HEK293 (cell line): Measurements from ENCODE around the gene SELENOW.

Source experiments
- CTCF ChIA-PET: fragments of 350-600 bp; formaldehyde crosslinking; extraction: SDS; loops from one replicate; lab custom pipeline; 2021; ENCODE audit warnings: antibody characterized with exemption; lab: Yijun Ruan, JAX
- POLR2A ChIA-PET: fragments of 300-600 bp; formaldehyde crosslinking; extraction: SDS; loops from one replicate; lab custom pipeline; 2020; ENCODE audit warnings: antibody characterized with exemption, inconsistent platforms; lab: Yijun Ruan, JAX
- H3K27ac ChIP-seq: fragments of 200-500 bp; sonication (Bioruptor generic); 2 replicates; pipeline ENCODE4 v1.5.1; 2014; ENCODE audit warnings: low read depth, low read length, control low read depth, inconsistent platforms; ENCODE audit errors: extremely low read depth
- H3K36me3 ChIP-seq, 2 experiments: fragments of 200-500 bp in 1 of 2; sonication (Bioruptor generic) in 1 of 2; 1 replicate in 1 of 2; 2 replicates in 1 of 2; pipeline ENCODE4 v1.5.1; 2014 to 2017; ENCODE audit warnings: inconsistent platforms in 2 of 2, low read length in 2 of 2; ENCODE audit not compliant: control insufficient read depth in 2 of 2, insufficient read depth in 1 of 2
- H3K4me1 ChIP-seq: fragments of 200-500 bp; sonication (Bioruptor generic); 2 replicates; pipeline ENCODE4 v1.5.1; 2014; ENCODE audit warnings: mild to moderate bottlenecking, low read length, inconsistent platforms; ENCODE audit not compliant: control insufficient read depth, insufficient read depth
- H3K4me3 ChIP-seq: 2 replicates; pipeline ENCODE4 v1.5.1; 2011; ENCODE audit warnings: low read depth, mild to moderate bottlenecking, control low read depth, low read length, moderate library complexity
- H3K9me3 ChIP-seq: fragments of 200-500 bp; sonication (Bioruptor generic); 2 replicates; pipeline ENCODE4 v1.5.1; 2014; ENCODE audit warnings: low read depth, low read length, inconsistent platforms; ENCODE audit not compliant: control insufficient read depth, insufficient read depth
- SP3 ChIP-seq: fragments of 450-650 bp; formaldehyde crosslinking; IDR thresholded peaks from 2 replicates; pipeline ENCODE4 v1.5.1; 2016; ENCODE audit warnings: missing biosample characterization, missing genetic modification characterization
- ZBTB1 ChIP-seq: fragments of 450-650 bp; formaldehyde crosslinking; IDR thresholded peaks from 2 replicates; pipeline ENCODE4 v1.5.1; 2016; ENCODE audit warnings: missing biosample characterization, missing genetic modification characterization
- ZBTB17 ChIP-seq: fragments of 450-650 bp; formaldehyde crosslinking; IDR thresholded peaks from 2 replicates; pipeline ENCODE4 v1.5.1; 2016; ENCODE audit warnings: missing biosample characterization, missing genetic modification characterization
- ZFP3 ChIP-seq: fragments of 450-650 bp; formaldehyde crosslinking; IDR thresholded peaks from 2 replicates; pipeline ENCODE4 v1.5.1; 2016; ENCODE audit warnings: low read depth, missing biosample characterization, missing genetic modification characterization
- ZNF121 ChIP-seq: fragments of 450-650 bp; formaldehyde crosslinking; IDR thresholded peaks from 2 replicates; pipeline ENCODE4 v1.5.1; 2016; ENCODE audit warnings: missing biosample characterization, missing genetic modification characterization
- ZNF133 ChIP-seq: fragments of 450-650 bp; formaldehyde crosslinking; IDR thresholded peaks from 2 replicates; pipeline ENCODE4 v1.5.1; 2016; ENCODE audit warnings: missing biosample characterization, missing genetic modification characterization
- ZNF221 ChIP-seq: fragments of 450-650 bp; formaldehyde crosslinking; IDR thresholded peaks from 2 replicates; pipeline ENCODE4 v1.5.1; 2017; ENCODE audit warnings: missing biosample characterization, missing genetic modification characterization, borderline replicate concordance
- ZNF248 ChIP-seq: fragments of 450-650 bp; formaldehyde crosslinking; IDR thresholded peaks from 2 replicates; pipeline ENCODE4 v1.5.1; 2017; ENCODE audit warnings: missing biosample characterization, missing genetic modification characterization
- ZNF274 ChIP-seq, 2 experiments: fragments of 200-500 bp in 1 of 2; fragments of 450-650 bp in 1 of 2; sonication (Bioruptor generic) in 1 of 2; formaldehyde crosslinking in 1 of 2; IDR thresholded peaks; 2 replicates each; pipeline versions ENCODE4 v1.5.1 to v1.6.1; 2014 to 2016; ENCODE audit warnings: borderline replicate concordance in 1 of 2, inconsistent platforms in 1 of 2, low read length in 1 of 2, missing biosample characterization in 1 of 2, missing genetic modification characterization in 1 of 2
- ZNF366 ChIP-seq: fragments of 450-650 bp; formaldehyde crosslinking; conservative IDR thresholded peaks from 2 replicates; pipeline ENCODE4 v1.5.1; 2016; ENCODE audit warnings: missing biosample characterization, missing genetic modification characterization
- ZNF521 ChIP-seq: fragments of 450-650 bp; formaldehyde crosslinking; IDR thresholded peaks from 2 replicates; pipeline ENCODE4 v1.5.1; 2017; ENCODE audit warnings: missing biosample characterization, mild to moderate bottlenecking, missing genetic modification characterization
- ZNF530 ChIP-seq: fragments of 450-650 bp; formaldehyde crosslinking; IDR thresholded peaks from 2 replicates; pipeline ENCODE4 v1.5.1; 2016; ENCODE audit warnings: low read depth, missing biosample characterization, missing genetic modification characterization
- ZNF555 ChIP-seq: fragments of 450-650 bp; formaldehyde crosslinking; conservative IDR thresholded peaks from 2 replicates; pipeline ENCODE4 v1.5.1; 2017; ENCODE audit warnings: missing biosample characterization, mild to moderate bottlenecking, missing genetic modification characterization, inconsistent platforms
- ZNF621 ChIP-seq: fragments of 450-650 bp; formaldehyde crosslinking; IDR thresholded peaks from 2 replicates; pipeline ENCODE4 v1.5.1; 2017; ENCODE audit warnings: missing biosample characterization, missing genetic modification characterization
- ZNF623 ChIP-seq: fragments of 450-650 bp; formaldehyde crosslinking; IDR thresholded peaks from 2 replicates; pipeline ENCODE4 v1.5.1; 2016; ENCODE audit warnings: missing biosample characterization, missing genetic modification characterization
- ZNF654 ChIP-seq: fragments of 450-650 bp; formaldehyde crosslinking; IDR thresholded peaks from 2 replicates; pipeline ENCODE4 v1.5.1; 2016; ENCODE audit warnings: low read depth, missing biosample characterization, missing genetic modification characterization
- ZNF664 ChIP-seq: fragments of 450-650 bp; formaldehyde crosslinking; IDR thresholded peaks from 2 replicates; pipeline ENCODE4 v1.5.1; 2016; ENCODE audit warnings: missing biosample characterization, missing genetic modification characterization
- TF ChIP-seq, protein P1 (sequence below): fragments of 450-650 bp; formaldehyde crosslinking; IDR thresholded peaks from 2 replicates; pipeline ENCODE4 v1.5.1; 2016; ENCODE audit warnings: missing biosample characterization, missing genetic modification characterization
- TF ChIP-seq, protein P2 (sequence below): fragments of 450-650 bp; formaldehyde crosslinking; IDR thresholded peaks from 2 replicates; pipeline ENCODE4 v1.5.1; 2016; ENCODE audit warnings: missing biosample characterization, missing genetic modification characterization
- TF ChIP-seq, protein P3 (sequence below): fragments of 450-650 bp; formaldehyde crosslinking; IDR thresholded peaks from 2 replicates; pipeline ENCODE4 v1.5.1; 2017; ENCODE audit warnings: missing biosample characterization, mild to moderate bottlenecking, missing genetic modification characterization, moderate library complexity
- TF ChIP-seq, protein P4 (sequence below): fragments of 450-650 bp; formaldehyde crosslinking; IDR thresholded peaks from 2 replicates; pipeline ENCODE4 v1.5.1; 2016; ENCODE audit warnings: missing biosample characterization, missing genetic modification characterization, borderline replicate concordance
- TF ChIP-seq, protein P5 (sequence below): fragments of 450-650 bp; formaldehyde crosslinking; IDR thresholded peaks from 2 replicates; pipeline ENCODE4 v1.5.1; 2017; ENCODE audit warnings: missing biosample characterization, missing genetic modification characterization

Gene SELENOW

DNA sequence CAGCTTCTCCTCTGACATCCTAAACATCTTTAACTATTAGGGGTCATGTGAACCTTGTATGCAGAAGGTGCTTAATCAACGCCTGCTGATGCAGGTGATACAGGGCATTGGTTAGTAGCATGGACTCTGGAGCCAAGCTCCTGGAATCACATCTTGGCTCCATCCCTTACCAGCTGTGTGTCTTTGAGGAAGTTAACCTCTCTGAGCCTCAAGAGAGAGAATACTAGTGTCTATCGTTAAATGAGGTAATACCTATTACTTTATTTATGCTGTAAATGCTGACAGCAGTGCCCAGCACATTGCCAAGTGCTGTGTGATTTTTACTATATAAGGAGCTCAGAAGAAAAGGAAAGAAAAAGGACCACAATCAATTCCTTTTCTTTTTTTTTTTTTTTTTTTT, 11.2 kb upstream of the SELENOW start:
- CTCF ChIA-PET, result interaction anchor here (0.5 to 8.2 kb wide), 14 partner anchors 8 to 335 kb away, joined by 3 to 197 read pairs (median 4); partner anchors contain the start of gene EHD2
- TF ChIP-seq ZNF530 (no peak), ZNF664 (tag by site-specific recombination) (peak; percentile 92)
- no peaks in the 10 kb centered on the region for H3K9me3 ChIP-seq
- no peak overlapping the region for H3K27ac ChIP-seq
- POLR2A ChIA-PET, result interaction anchor here (0.7 to 1.3 kb wide), 2 partner anchors 11 to 30 kb away, joined by 6 to 8 read pairs; no protein-coding TSS in a partner anchor
- H3K4me1 ChIP-seq, result no peaks in the 10 kb centered on the region
- no peaks in the 10 kb centered on the region for H3K36me3 ChIP-seq
- H3K4me3 ChIP-seq, result no peak overlapping the region

DNA sequence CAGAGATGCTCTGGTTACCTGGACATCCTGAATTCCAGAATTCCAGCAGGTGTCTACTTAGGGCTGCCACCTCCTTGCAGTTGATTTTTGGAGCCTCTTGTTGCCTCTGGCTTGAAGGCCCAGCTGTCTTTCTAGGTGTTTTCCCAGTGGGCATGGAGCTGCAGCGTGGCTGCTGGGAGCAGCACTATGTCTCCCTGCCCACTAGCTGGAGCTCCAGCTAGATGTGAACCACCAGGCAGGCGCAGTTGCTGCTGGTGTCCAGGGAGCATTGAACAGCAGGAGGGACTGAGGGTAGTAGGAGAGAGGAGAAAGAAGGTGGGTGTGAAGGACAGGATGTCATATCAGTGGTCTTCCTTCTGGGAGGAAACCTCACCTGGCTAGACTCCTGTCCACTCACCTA, 9.9 kb upstream of the SELENOW start:
- no peaks in the 10 kb centered on the region for H3K4me1 ChIP-seq
- POLR2A ChIA-PET, result no interaction called here
- H3K36me3 ChIP-seq, result no peaks in the 10 kb centered on the region
- TF ChIP-seq ZNF133 (tag by site-specific recombination), result no peak
- TF ChIP-seq, protein P1, sequence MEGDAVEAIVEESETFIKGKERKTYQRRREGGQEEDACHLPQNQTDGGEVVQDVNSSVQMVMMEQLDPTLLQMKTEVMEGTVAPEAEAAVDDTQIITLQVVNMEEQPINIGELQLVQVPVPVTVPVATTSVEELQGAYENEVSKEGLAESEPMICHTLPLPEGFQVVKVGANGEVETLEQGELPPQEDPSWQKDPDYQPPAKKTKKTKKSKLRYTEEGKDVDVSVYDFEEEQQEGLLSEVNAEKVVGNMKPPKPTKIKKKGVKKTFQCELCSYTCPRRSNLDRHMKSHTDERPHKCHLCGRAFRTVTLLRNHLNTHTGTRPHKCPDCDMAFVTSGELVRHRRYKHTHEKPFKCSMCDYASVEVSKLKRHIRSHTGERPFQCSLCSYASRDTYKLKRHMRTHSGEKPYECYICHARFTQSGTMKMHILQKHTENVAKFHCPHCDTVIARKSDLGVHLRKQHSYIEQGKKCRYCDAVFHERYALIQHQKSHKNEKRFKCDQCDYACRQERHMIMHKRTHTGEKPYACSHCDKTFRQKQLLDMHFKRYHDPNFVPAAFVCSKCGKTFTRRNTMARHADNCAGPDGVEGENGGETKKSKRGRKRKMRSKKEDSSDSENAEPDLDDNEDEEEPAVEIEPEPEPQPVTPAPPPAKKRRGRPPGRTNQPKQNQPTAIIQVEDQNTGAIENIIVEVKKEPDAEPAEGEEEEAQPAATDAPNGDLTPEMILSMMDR (tag by site-specific recombination), result peak; percentile 45
- TF ChIP-seq, protein P2, sequence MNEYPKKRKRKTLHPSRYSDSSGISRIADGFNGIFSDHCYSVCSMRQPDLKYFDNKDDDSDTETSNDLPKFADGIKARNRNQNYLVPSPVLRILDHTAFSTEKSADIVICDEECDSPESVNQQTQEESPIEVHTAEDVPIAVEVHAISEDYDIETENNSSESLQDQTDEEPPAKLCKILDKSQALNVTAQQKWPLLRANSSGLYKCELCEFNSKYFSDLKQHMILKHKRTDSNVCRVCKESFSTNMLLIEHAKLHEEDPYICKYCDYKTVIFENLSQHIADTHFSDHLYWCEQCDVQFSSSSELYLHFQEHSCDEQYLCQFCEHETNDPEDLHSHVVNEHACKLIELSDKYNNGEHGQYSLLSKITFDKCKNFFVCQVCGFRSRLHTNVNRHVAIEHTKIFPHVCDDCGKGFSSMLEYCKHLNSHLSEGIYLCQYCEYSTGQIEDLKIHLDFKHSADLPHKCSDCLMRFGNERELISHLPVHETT (tag by site-specific recombination), result no peak
- no peak for TF ChIP-seq SP3 (tag by site-specific recombination)
- TF ChIP-seq, all 188 proteins: peak for 1
- no peak overlapping the region for H3K27ac ChIP-seq
- H3K9me3 ChIP-seq, result no peaks in the 10 kb centered on the region
- H3K4me3 ChIP-seq, result no peak overlapping the region
- CTCF ChIA-PET, result interaction anchor here (0.6 to 8.2 kb wide), 5 partner anchors 13 to 640 kb away, joined by 3 to 197 read pairs (median 7); no protein-coding TSS in a partner anchor

DNA sequence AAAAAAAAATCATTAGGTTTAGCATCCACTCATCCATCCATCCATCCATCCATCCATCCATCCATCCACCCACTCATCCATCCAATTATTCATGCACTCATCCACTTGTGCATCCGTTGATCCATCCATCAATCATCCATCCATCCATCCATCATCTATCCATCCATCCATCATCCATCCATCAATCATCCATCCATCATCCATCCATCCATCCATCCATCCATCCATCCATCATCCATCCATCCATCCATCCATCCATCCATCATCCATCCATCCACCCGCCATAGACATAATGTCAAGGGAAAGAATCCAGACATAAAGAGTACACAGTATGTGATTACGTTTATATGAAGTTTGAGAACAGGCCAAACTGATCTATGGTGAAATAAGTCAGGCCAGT, 9.0 kb upstream of the SELENOW start:
- ChIA-PET POLR2A (no interaction called here), CTCF (no interaction called here)
- Histone ChIP-seq H3K4me1 (no peaks in the 10 kb centered on the region), H3K4me3 (no peak overlapping the region), H3K27ac (no peak overlapping the region), H3K36me3 (no peaks in the 10 kb centered on the region), H3K9me3 (no peaks in the 10 kb centered on the region)
- TF ChIP-seq ZBTB1 (tag by site-specific recombination) (no peak), ZNF366 (peak; percentile 100), ZNF521 (0 out of 2 replicates have a peak, but pooled peaks have one; percentile 63), ZNF623 (tag by site-specific recombination) (no peak), ZNF621 (tag by site-specific recombination) (no peak), ZNF654 (tag by site-specific recombination) (no peak), ZNF121 (no peak), ZNF221 (tag by site-specific recombination) (no peak), ZBTB17 (tag by site-specific recombination) (peak; percentile 98), ZNF248 (tag by site-specific recombination) (0 out of 2 replicates have a peak, but pooled peaks have one; percentile 13), ZNF274 (IDR thresholded peaks at IDR 0.05; ENCODE audit: low read length) (no peak), ZNF274 (tag by site-specific recombination; IDR thresholded peaks at IDR 0.05; ENCODE audit: borderline replicate concordance) (no peak), ZFP3 (tag by site-specific recombination) (no peak), ZNF555 (tag by site-specific recombination) (no peak)
- TF ChIP-seq, protein P3, sequence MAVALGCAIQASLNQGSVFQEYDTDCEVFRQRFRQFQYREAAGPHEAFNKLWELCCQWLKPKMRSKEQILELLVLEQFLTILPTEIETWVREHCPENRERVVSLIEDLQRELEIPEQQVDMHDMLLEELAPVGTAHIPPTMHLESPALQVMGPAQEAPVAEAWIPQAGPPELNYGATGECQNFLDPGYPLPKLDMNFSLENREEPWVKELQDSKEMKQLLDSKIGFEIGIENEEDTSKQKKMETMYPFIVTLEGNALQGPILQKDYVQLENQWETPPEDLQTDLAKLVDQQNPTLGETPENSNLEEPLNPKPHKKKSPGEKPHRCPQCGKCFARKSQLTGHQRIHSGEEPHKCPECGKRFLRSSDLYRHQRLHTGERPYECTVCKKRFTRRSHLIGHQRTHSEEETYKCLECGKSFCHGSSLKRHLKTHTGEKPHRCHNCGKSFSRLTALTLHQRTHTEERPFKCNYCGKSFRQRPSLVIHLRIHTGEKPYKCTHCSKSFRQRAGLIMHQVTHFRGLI (tag by site-specific recombination), result no peak
- TF ChIP-seq, protein P4, sequence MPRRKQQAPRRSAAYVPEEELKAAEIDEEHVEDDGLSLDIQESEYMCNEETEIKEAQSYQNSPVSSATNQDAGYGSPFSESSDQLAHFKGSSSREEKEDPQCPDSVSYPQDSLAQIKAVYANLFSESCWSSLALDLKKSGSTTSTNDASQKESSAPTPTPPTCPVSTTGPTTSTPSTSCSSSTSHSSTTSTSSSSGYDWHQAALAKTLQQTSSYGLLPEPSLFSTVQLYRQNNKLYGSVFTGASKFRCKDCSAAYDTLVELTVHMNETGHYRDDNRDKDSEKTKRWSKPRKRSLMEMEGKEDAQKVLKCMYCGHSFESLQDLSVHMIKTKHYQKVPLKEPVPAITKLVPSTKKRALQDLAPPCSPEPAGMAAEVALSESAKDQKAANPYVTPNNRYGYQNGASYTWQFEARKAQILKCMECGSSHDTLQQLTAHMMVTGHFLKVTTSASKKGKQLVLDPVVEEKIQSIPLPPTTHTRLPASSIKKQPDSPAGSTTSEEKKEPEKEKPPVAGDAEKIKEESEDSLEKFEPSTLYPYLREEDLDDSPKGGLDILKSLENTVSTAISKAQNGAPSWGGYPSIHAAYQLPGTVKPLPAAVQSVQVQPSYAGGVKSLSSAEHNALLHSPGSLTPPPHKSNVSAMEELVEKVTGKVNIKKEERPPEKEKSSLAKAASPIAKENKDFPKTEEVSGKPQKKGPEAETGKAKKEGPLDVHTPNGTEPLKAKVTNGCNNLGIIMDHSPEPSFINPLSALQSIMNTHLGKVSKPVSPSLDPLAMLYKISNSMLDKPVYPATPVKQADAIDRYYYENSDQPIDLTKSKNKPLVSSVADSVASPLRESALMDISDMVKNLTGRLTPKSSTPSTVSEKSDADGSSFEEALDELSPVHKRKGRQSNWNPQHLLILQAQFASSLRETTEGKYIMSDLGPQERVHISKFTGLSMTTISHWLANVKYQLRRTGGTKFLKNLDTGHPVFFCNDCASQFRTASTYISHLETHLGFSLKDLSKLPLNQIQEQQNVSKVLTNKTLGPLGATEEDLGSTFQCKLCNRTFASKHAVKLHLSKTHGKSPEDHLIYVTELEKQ (tag by site-specific recombination), result peak; percentile 87; the same call in 1 of the 2 replicates
- TF ChIP-seq, protein P5, sequence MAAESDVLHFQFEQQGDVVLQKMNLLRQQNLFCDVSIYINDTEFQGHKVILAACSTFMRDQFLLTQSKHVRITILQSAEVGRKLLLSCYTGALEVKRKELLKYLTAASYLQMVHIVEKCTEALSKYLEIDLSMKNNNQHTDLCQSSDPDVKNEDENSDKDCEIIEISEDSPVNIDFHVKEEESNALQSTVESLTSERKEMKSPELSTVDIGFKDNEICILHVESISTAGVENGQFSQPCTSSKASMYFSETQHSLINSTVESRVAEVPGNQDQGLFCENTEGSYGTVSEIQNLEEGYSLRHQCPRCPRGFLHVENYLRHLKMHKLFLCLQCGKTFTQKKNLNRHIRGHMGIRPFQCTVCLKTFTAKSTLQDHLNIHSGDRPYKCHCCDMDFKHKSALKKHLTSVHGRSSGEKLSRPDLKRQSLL, result no peak
